Iris pigment epithelial cell (primary cell): ENCODE measurements around the gene NEMP1.
"Not testable (repeated sequence)": the region's sequence is repeated elsewhere in the genome, so short reads cannot be mapped to it uniquely, and the experiment has no call there.

ENCODE experiments used
- DNase-seq: peaks from one replicate; pipeline ENCODE4 v3.0.0-alpha.2; 2011; ENCODE audit warnings: low read depth

NEMP1 gene

GRCh38 chr12:57091638-57092528 is 13.3 kb upstream of the NEMP1 start:
- no peak for DNase-seq

DNA sequence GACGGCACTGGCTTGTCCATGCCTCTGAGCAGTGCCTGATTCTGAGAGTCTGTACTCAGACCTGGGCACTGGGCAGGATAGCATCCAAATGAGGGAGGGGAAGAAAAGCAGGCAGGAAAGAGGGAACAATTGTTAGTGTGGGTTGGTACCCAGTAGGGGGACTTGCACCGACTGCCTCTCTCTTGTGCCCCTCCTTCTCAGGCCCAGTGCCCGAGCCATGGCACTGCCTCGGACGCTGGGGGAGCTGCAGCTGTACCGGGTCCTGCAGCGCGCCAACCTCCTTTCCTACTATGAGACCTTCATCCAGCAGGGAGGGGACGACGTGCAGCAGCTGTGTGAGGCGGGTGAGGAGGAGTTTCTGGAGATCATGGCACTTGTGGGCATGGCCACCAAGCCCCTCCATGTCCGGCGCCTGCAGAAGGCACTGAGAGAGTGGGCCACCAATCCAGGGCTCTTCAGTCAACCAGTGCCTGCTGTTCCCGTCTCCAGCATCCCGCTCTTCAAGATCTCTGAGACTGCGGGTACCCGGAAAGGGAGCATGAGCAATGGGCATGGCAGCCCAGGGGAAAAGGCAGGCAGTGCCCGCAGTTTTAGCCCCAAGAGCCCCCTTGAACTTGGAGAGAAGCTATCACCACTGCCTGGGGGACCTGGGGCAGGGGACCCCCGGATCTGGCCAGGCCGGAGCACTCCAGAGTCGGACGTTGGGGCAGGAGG is 12.5 kb upstream of the NEMP1 start:
- DNase-seq: no peak

GRCh38 chr12:57090490-57090889 is 11.9 kb upstream of the NEMP1 start:
- DNase-seq: no peak

DNA sequence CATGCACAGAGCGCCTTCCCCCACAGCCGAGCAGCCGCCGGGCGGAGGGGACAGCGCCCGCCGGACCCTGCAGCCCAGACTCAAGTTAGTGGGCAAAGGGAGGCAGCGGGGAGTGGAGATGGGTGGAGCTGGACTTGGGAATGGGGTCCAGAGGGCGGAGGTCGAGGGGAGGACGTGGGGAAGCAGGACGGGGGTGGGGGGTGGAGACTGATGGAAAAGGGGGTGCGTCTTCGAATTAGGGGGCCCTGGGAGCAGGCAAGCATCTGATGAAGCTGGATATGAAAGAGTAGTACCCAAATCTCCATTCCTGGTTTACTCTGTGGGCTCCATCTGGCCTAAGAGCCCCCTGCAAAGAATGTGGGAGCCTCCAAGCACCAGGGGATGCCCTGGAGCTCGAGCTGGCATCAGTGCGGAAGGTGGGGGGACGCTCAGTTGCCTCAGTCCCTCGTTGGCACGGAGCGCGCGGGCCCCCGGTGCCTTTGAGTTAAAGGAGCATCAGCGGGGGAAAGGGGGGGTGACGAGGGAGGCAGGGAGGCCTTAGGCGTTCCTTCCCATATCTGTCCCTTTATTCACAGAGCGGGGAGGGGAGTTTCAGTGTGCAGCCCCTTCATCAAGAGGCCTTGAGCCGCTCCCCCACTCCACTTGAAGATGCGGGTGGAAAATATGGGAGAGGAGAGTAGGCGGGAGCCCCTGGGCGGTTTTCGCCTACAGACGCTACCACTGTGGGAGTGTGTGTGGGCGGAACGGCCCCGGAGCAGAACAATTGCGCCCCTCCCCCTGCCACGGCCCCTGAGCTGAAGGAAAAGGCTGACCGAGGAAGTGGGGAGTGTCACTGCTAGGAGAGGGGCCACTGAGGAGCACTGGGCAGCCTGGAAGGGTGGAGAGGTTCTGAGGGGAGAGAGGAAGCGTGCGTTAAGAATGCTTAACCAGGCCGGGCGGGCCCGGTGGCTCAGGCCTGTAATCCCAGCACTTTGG is 11.0 kb upstream of the NEMP1 start:
- peak; percentile 57 for DNase-seq

DNA sequence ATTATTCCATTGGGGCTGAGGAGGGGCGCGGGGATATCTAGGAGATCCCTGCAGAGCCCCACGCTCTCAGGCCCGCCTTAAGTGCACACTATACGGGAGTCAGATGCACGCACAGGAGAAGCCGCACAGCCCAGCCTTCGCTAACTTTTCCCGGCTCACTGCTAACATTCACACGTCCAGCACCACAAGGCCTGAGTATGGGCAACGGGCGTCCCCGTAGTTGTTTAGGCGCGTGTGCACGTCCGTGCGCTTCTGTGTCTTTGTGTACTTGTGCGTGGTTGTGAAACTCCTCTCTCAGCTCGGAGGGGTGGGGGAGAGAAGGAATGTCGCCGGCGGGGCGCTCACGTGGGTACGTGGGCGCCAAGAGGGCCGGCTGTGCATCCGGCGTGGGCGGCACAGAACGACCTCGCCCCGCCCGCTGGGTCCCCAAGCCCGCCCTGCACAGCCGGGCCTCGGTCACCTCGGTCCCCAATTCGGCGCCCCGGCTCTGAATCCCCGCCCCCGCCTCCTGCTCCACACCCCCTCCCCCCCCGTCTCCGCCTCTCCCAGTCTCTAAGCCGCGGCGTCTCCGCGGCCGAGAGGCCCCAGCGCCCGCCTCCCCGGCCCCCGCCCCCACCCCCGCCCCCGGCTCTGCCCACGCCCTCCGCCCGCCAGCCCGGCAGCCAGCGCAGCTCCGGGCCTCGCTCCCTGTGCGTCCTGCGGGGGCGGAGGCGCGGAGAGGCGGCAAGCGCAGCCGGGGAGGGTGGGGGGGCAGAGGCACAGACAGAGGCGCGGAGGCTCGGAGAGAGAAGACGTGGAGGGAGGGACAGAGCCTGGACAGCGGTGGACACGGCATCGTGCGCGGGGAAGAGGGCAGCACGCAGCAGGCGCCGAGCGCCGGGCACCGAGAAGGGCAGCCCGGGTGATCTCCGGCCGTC is 10.0 kb upstream of the NEMP1 start, which contains the start of gene NAB2:
NAB2 (plus strand) TSS at position 761 of the 917 bp plus-strand sequence. CDS start 158 bp downstream, outside the sequence.
- peak; percentile 98 for DNase-seq

DNA sequence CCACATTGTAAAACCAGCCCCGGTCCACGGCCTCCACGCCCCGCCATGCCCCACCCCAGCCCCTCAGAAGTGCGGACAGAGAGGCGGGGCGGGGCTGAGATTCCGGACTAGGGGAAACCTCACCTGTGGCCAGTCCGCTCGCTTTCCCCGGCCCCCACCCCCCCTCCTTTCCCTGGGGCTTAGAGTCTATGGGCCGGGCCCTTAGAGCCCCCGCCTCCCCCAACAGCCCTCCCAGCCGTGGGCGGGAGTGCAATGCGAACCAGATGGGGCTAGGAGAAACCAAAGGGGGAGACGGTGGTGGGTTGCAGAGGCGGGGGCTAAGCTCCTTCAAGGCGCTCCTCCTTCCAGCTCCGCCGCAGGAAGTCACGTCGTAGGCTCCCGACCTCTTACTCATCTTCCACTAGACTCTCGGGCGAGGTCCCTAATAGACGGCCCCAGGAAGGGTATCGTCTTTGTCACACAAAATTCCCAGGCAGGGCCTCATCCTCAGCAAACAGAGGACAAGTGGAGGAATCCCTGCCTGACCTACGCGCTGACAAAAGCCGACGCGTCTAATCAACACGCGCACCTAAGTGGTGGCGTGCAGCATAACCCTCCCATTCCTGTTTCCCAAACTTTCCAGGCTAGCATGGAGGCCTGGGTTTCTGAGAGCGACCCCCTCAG is 9.2 kb upstream of the NEMP1 start:
- peak; percentile 93 for DNase-seq

DNA sequence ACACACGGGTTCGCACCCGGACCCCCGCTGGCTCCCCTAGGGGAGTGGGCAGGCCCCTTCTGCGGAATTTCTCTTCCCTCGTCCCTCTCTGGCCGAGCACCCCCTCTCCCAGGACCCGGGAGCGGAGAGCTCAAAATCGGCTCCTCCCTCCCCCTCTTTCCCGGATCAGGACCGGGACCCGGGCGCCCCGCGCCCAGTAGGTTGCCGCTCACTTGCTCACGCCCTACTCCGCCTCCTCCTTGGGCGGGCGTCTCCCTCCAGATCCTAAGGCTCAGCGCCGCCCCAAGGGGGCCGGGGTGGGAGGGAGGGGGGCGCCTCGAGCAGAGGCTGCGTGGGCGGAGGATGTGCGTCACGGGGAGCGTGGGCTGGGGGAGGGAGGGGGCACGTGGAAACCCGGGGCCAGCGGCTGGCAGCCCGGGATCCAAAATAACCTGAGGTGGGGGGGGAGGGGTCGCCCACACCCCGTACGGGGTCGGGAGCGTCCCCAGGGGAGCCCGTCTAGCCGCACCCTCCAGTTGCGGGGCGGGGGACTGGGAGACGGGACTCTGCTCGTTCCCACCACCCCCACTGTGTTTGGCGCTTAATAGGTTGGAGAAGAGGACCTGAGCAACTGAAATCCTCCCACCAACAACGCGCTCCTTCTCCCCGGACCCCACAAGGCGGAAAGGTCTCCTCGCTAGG is 8.6 kb upstream of the NEMP1 start:
- DNase-seq: peak; percentile 90

DNA sequence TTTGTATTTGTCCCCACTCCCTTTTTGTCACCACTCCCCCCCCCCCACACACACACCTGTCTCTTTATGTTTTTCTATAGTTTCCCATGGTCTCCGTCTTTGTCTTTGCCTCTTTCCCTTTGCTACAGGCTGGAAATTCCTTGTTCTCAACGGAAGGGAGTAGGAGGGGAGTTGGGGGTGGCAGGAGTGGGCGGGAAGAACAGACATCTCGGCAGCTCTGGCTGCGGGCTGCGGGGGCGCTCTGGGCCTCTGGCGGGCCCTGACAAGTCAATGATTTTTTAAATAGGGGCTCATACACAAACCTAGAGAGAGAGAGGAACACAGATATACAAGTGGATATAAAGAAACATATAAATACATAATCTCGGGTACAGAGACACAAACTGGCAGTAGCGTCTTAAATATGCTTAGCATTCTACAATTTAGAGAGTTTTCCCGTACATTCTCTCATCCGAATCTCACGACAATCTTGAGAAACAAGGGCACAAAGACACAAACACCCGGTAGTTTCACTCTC is 8.0 kb upstream of the NEMP1 start:
- DNase-seq: peak; percentile 76

DNA sequence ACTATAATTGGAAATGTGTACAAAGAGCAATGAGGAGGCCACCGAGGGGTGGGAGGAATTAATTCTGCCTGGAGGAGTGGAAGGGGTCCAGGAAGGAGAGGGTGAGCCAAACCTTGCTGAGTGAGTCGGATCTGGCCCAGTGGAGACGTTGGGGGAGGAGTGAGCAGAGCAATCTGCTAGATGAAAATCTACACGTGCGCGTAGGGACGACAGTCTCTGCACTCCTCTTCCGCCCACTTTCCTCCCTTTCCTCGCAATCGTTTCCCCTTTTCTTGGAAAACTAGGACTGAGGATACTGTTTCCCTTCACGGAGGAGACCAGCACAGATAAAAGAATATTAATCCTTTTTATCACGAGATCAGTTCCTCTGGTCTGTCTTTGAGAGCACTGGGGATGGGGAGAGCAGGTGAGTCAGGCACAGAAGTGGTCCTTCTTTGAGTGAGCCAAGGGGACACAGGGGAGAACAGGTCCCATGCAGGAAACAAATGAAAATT is 7.5 kb upstream of the NEMP1 start:
- no peak for DNase-seq

DNA sequence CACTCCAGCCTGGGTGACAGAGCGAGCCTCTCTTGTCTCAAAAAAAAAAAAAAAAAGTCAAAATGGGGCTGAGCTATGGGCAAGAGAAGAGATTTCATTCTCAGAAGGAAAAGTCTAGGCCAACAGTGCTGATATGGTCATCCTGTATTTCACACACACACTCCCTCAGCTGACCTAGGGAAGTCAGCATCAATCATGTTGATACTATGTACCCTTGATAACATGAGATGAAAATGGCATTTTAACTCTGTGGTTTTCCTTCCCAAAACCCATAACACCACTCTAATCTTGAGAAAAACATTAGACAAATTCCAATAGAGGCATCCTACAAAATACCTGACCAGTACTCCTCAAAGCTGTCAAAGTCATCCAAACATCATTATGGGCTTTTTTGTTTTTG is 2.3 kb upstream of the NEMP1 start:
- no peak for DNase-seq

DNA sequence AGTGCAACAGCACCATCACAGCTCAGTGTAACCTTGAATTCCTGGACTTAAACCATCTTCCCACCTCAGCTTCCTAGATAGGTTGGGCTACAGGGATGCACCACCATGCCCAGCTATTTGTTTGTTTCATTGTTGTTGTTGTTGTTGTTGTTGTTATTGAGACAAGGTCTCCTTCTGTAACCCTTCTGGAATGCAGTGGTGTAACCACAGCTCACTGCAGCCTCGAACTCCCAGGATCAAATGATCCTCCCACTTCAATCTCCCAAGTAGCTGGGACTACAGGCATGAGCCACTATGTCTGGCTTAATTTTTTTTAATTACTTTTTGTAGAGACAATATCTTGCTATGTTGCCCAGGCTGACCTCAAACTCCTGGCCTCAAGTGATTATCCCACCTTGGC is 1.2 kb upstream of the NEMP1 start:
- no peak for DNase-seq

DNA sequence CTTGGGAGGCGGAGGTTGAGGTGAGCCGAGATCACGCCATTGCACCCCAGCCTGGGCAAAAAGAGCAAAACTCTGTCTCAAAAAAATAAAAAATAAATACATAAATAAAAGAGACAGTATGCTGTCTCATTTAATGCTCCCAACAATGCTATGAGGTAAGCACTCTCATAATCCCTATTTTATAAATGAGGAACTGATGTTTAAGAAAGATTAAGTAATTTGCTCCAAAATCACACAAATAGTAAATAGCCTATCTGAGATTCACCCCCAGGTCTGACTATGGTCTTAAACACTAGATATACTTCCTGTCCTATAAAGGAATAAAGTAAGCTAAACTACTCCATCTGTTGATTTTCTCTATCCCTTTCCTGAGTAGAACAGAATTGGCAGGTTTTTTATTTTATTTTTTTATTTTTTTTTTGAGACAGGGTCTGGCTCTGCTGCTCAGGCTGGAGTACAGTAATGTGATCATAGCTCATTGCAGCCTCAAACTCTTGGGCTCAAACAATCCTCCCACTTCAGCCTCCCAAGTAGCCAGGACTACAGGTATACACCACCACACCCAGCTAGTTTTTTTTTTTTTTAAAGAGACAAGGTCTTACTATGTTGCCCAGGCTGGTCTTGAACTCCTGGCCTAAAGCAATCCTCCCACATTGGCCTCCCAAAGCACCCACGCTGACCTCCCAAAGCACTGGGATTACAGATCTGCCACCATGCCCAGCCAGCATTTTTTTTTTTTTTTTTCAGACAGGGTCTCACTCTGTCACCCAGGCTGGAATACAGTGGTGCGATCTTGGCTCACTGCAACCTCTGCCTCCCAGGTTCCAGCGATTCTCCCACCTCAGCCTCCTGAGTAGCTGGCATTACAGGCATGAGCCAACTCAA is 4.8 kb downstream of the NEMP1 start:
- DNase-seq: not testable (repeated sequence)

DNA sequence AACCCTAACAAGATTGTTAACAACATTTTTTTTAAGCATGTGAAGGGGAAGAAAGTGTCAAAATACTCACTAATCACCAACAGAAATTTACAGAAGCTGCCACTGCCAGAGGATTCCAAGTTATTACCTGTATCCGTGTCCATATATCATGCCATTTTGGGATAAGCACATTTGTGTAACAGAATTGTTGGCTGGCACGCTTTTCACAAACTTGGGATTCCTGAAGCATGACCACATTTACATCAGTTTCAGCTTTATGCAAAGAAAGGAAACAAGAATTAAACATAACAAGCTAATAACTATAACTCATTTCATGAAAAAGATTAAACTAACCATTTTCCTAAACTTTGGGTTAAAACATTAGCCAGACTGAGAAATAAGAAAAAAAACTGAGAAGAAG is 5.9 kb downstream of the NEMP1 start:
- no peak for DNase-seq

GRCh38 chr12:57069523-57069922 is 9.1 kb downstream of the NEMP1 start:
- DNase-seq: peak; percentile 87

DNA sequence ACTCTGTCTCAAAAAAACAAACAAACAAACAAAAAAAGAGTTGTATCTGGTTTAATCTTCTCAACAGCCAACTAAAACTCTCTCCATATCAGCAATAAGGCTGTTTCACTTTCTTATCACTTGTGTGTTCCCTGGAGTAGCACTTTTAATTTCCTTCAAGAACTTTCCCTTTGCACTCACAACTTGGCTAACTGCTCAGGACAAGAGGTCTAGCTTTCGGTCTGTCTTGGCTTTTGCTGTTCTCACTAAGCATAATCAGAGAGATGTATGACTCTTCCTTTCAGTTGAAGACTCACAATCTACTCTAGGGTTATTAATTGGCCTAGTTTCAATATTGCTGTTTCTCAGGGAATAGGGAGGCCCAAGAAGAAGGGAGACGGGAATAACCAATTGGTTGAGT is 12.3 kb downstream of the NEMP1 start:
- DNase-seq: no peak

DNA sequence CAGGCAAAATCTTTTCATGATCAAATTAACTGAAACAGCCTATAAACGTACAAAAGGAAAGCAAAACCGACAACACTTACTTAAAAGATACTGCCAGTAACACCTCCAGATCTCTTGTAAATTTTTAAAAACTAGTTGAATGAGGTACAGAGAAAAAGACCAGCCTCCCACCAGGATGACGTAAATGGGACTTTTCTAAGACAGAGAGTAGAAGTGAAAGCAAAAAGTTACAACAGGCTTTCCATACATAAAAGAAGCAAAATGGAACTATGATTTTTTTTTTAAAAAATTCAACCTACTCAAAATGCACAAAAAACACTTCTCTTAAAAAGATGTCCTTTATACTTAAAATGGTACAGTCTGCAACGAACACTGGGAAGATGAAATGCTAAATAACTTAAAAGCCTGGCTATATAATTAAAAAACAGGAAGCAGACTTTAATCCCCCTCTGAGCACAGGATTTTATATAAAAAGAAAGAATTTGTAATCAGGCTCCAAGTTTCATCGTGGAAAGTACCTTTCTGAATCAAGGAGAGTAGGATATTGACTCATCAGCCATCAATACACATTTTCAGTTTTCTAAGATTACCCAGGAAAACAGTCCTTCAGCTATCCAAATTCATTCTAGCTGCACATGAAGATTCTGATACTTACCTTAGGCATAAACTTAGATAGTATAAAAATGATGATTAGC is 14.5 kb downstream of the NEMP1 start:
- DNase-seq: peak; percentile 17

- DNase-seq: no peak
Measured at GRCh38 chr12:57058454-57058853, 20.1 kb downstream of the NEMP1 start.
